IMR-90 (cell line): ENCODE measurements around the gene SESN2. TPM values are rescaled to one million over a fixed set of nuclear protein-coding genes. Genes with fewer than 3 reads are reported as not detected.

Source experiments
- ATAC-seq: fragments of 200-7000 bp; cut with Tn5 transposase; 2 replicates; pipeline ENCODE4 v1.9.1; 2020; ENCODE audit warnings: low read depth, mild to moderate bottlenecking, moderate library complexity
- BruUV-seq: library from RNA; stranded (reverse); fragments of 400-500 nt; replicated peaks from 2 replicates; lab custom pipeline; 2021; lab: Mats Ljungman, UMichigan
- CTCF ChIA-PET: fragments of 300-600 bp; formaldehyde crosslinking; extraction: SDS; loops from one replicate; lab custom pipeline; 2021; ENCODE audit warnings: antibody characterized with exemption; lab: Yijun Ruan, JAX
- POLR2A ChIA-PET: fragments of 300-600 bp; sonication (Branson Sonifier 250); formaldehyde crosslinking; loops from one replicate; lab custom pipeline; 2022; ENCODE audit warnings: antibody characterized with exemption; ENCODE audit not compliant: unreplicated experiment; lab: Charles Lee
- DNase-seq: peaks from one replicate; pipeline ENCODE4 v3.0.0; 2013
- H2AFZ ChIP-seq: replicated peaks from 2 replicates; pipeline ENCODE3; 2013; ENCODE audit warnings: low read length, mild to moderate bottlenecking; ENCODE audit not compliant: poor library complexity
- H2AK5ac ChIP-seq: 2 replicates; pipeline ENCODE4 v1.6.1; 2013; ENCODE audit warnings: low read depth, low read length, inconsistent platforms
- H2AK9ac ChIP-seq: replicated peaks from 2 replicates; pipeline ENCODE3; 2013; ENCODE audit warnings: mild to moderate bottlenecking, low read depth, low read length, moderate library complexity; ENCODE audit not compliant: poor library complexity
- H2BK120ac ChIP-seq: 2 replicates; pipeline ENCODE4 v1.6.1; 2013; ENCODE audit warnings: low read depth, low read length, inconsistent platforms
- H2BK15ac ChIP-seq: 3 replicates; pipeline ENCODE4 v1.6.1; 2013; ENCODE audit warnings: low read depth, low read length, inconsistent platforms
- H2BK20ac ChIP-seq: 2 replicates; pipeline ENCODE4 v1.6.1; 2013; ENCODE audit warnings: low read depth, mild to moderate bottlenecking, inconsistent platforms, low read length, moderate library complexity
- H2BK5ac ChIP-seq: 2 replicates; pipeline ENCODE4 v1.6.1; 2013; ENCODE audit warnings: mild to moderate bottlenecking, low read depth, low read length, inconsistent platforms; ENCODE audit not compliant: poor library complexity, severe bottlenecking
- H3K14ac ChIP-seq: replicated peaks from 2 replicates; pipeline ENCODE4 v1.6.1; 2013; ENCODE audit warnings: low read depth, low read length, inconsistent platforms
- H3K18ac ChIP-seq: 2 replicates; pipeline ENCODE4 v1.6.1; 2013; ENCODE audit warnings: low read depth, low read length, control low read depth
- H3K23ac ChIP-seq: 2 replicates; pipeline ENCODE4 v1.6.1; 2013; ENCODE audit warnings: low read depth, low read length, inconsistent platforms
- H3K27ac ChIP-seq: 2 replicates; pipeline ENCODE4 v1.5.1; 2013; ENCODE audit warnings: mild to moderate bottlenecking, control low read depth, low read length; ENCODE audit not compliant: insufficient read depth
- H3K27me3 ChIP-seq: 2 replicates; pipeline ENCODE4 v1.6.1; 2013; ENCODE audit warnings: low read length; ENCODE audit not compliant: control insufficient read depth, insufficient read depth
- H3K36me3 ChIP-seq: 2 replicates; pipeline ENCODE4 v1.6.1; 2013; ENCODE audit warnings: low read length, mixed read lengths; ENCODE audit not compliant: control insufficient read depth, insufficient read depth
- H3K4ac ChIP-seq: 2 replicates; pipeline ENCODE4 v1.6.1; 2013; ENCODE audit warnings: low read depth, low read length, inconsistent platforms
- H3K4me1 ChIP-seq: 2 replicates; pipeline ENCODE4 v1.6.1; 2013; ENCODE audit warnings: low read length, mixed read lengths; ENCODE audit not compliant: control insufficient read depth, insufficient read depth
- H3K4me2 ChIP-seq: 2 replicates; pipeline ENCODE4 v1.6.1; 2013; ENCODE audit warnings: low read depth, mild to moderate bottlenecking, control low read depth, low read length, moderate library complexity
- H3K4me3 ChIP-seq: 2 replicates; pipeline ENCODE4 v1.5.1; 2013; ENCODE audit warnings: low read depth, mild to moderate bottlenecking, control low read depth, low read length, moderate library complexity; ENCODE audit not compliant: insufficient read depth
- H3K56ac ChIP-seq: 2 replicates; pipeline ENCODE4 v1.6.1; 2013; ENCODE audit warnings: low read length, inconsistent platforms; ENCODE audit not compliant: insufficient read depth; ENCODE audit errors: extremely low read depth
- H3K79me1 ChIP-seq, 2 experiments: 2 replicates each; pipeline ENCODE4 v1.6.1; 2013; ENCODE audit warnings: low read length in 2 of 2, inconsistent platforms in 1 of 2, low read depth in 1 of 2
- H3K9ac ChIP-seq: 2 replicates; pipeline ENCODE4 v1.6.1; 2013; ENCODE audit warnings: low read depth, low read length, control low read depth
- H3K9me1 ChIP-seq: 2 replicates; pipeline ENCODE4 v1.6.1; 2013; ENCODE audit warnings: low read length, inconsistent platforms; ENCODE audit not compliant: insufficient read depth
- H3K9me3 ChIP-seq: 2 replicates; pipeline ENCODE4 v1.6.1; 2013; ENCODE audit warnings: low read length; ENCODE audit not compliant: control insufficient read depth, insufficient read depth
- H4K20me1 ChIP-seq: 2 replicates; pipeline ENCODE4 v1.6.1; 2013; ENCODE audit warnings: low read length, inconsistent platforms; ENCODE audit not compliant: insufficient read depth
- H4K5ac ChIP-seq: 2 replicates; pipeline ENCODE4 v1.6.1; 2013; ENCODE audit warnings: mild to moderate bottlenecking, low read depth, low read length, control low read depth
- H4K8ac ChIP-seq, 2 experiments: 2 replicates each; pipeline ENCODE4 v1.6.1; 2013; ENCODE audit warnings: low read depth in 2 of 2, low read length in 2 of 2, control low read depth in 1 of 2, inconsistent platforms in 1 of 2
- H4K91ac ChIP-seq: 2 replicates; pipeline ENCODE4 v1.6.1; 2013; ENCODE audit warnings: low read depth, low read length, inconsistent platforms; ENCODE audit not compliant: insufficient read depth
- RAD21 ChIP-seq: IDR thresholded peaks from 2 replicates; pipeline ENCODE4 v1.6.1; 2012; ENCODE audit warnings: low read length, improper control_type of control experiment
- WGBS, 2 experiments: methylation state at CpG; one replicate each; pipeline versions ENCODE4 v1.1.5 to v1.1.7; 2013; ENCODE audit warnings: missing lambda C conversion rate in 2 of 2; ENCODE audit not compliant: insufficient read length in 1 of 2; ENCODE audit errors: extremely low coverage in 2 of 2; 5-methylcytosine and 5-hydroxymethylcytosine counted together
- dilution Hi-C: fragments of 300-500 bp; cut with HindIII; formaldehyde crosslinking; loops from one replicate; pipeline ENCODE4 v1.14.3; 2018; ENCODE audit warnings: low sequenced_read_pairs; ENCODE audit not compliant: unreplicated experiment
- in situ Hi-C: fragments of 300-500 bp; cut with MboI; formaldehyde crosslinking; loops from 3 replicates; pipeline ENCODE4 v1.14.3; 2019; ENCODE audit warnings: low sequenced_read_pairs, inconsistent platforms, mixed read lengths
- intact Hi-C: fragments of 100-400 bp; cut with micrococcal nuclease; formaldehyde crosslinking; loops from 2 replicates; pipeline ENCODE4 v1.10.0; 2022
- polyA plus RNA-seq, 3 experiments: library from polyadenylated mRNA; depleted of rRNA; stranded (reverse); fragments of >200 nt; gene quantifications; 2 replicates each; pipeline ENCODE4 v1.2.3, GENCODE V29; 2012; ENCODE audit warnings: low replicate concordance in 1 of 3
- total RNA-seq: library from RNA; depleted of rRNA; stranded (reverse); fragments of >200 nt; gene quantifications from 2 replicates; pipeline ENCODE4 v1.2.3, GENCODE V29; 2012
- TF ChIP-seq, protein P1 (sequence below): conservative IDR thresholded peaks from 2 replicates; pipeline ENCODE4 v1.5.1; 2012; ENCODE audit warnings: mild to moderate bottlenecking, low read depth, low read length, improper control_type of control experiment

The SESN2 gene
- total and polyA plus RNA-seq, 2 of the 4 experiments (the other 2 are of a cell fraction) = 10.2 to 20.9 TPM

DNA sequence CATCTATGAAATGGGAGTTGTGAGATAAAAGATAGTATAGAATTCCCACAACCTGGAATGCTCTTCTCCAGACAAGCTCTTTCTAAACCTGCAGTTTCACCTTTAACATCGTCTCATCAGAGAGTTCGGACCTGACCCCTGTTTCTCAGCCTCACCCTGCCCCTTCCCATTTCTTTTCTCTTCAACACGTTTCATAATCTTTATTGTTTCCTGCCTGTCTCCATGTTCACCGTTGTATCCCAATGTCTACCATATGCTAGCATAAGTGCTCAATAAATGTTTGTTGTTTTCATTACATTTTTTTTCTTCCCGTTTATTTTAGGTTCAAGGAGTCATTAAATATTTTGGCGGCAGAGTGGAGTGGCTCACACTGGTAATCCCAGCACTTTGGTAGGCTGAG, 32.4 kb downstream of the SESN2 start:
- no peaks in the 10 kb centered on the region for H3K4me1 ChIP-seq
- no peaks in the 10 kb centered on the region; the same call in 1 of the 2 replicates for H3K27me3 ChIP-seq
- H3K4ac ChIP-seq = no peak overlapping the region
- TF ChIP-seq, protein P1, sequence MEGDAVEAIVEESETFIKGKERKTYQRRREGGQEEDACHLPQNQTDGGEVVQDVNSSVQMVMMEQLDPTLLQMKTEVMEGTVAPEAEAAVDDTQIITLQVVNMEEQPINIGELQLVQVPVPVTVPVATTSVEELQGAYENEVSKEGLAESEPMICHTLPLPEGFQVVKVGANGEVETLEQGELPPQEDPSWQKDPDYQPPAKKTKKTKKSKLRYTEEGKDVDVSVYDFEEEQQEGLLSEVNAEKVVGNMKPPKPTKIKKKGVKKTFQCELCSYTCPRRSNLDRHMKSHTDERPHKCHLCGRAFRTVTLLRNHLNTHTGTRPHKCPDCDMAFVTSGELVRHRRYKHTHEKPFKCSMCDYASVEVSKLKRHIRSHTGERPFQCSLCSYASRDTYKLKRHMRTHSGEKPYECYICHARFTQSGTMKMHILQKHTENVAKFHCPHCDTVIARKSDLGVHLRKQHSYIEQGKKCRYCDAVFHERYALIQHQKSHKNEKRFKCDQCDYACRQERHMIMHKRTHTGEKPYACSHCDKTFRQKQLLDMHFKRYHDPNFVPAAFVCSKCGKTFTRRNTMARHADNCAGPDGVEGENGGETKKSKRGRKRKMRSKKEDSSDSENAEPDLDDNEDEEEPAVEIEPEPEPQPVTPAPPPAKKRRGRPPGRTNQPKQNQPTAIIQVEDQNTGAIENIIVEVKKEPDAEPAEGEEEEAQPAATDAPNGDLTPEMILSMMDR = no peak
- TF ChIP-seq RAD21 = no peak
- no peak overlapping the region for H3K56ac ChIP-seq
- no peak overlapping the region for H4K91ac ChIP-seq
- ChIA-PET POLR2A (no interaction called here), CTCF (no interaction called here)
- no peak overlapping the region for H3K18ac ChIP-seq
- H2AK5ac ChIP-seq = no peak overlapping the region
- H3K9me1 ChIP-seq = peaks cover 6% of the 10 kb centered on the region
- intact Hi-C loops = no loop called here
- no peaks in the 10 kb centered on the region for H4K20me1 ChIP-seq
- H3K14ac ChIP-seq = no peak overlapping the region
- no peak overlapping the region for H2BK120ac ChIP-seq
- no peak for DNase-seq
- no peaks in the 10 kb centered on the region for H3K79me1 ChIP-seq
- no peak for ATAC-seq
- H3K4me2 ChIP-seq = no peak overlapping the region
- no peak overlapping the region for H3K4me3 ChIP-seq
- no TSS peak for BruUV-seq
- H2BK15ac ChIP-seq = no peak overlapping the region
- H2BK20ac ChIP-seq = no peak overlapping the region
- H2BK5ac ChIP-seq = no peak overlapping the region
- H3K23ac ChIP-seq = no peak overlapping the region
- 85% methylated on average over 2 of the region's 6 CpGs; no CpG with 5 or more reads in 1 of the 2 experiments for WGBS, 2 experiments
- in situ Hi-C loops = no loop called here
- no peak overlapping the region for H4K5ac ChIP-seq
- no peak overlapping the region for H4K8ac ChIP-seq
- H2AK9ac ChIP-seq = no peak overlapping the region
- no peak overlapping the region for H2AFZ ChIP-seq
- no peaks in the 10 kb centered on the region for H3K9me3 ChIP-seq
- dilution Hi-C loops = no loop called here
- no peak overlapping the region for H3K9ac ChIP-seq
- no peak overlapping the region for H3K27ac ChIP-seq
- H3K36me3 ChIP-seq = no peaks in the 10 kb centered on the region
